ENCODE results near the gene VWC2L. TPM values are rescaled to one million over a fixed set of nuclear protein-coding genes. Genes with fewer than 3 reads are reported as not detected.

VWC2L gene
- 4.1 TPM for total RNA-seq

- no peak for FAIRE-seq
Measured at GRCh38 chr2:214410918-214411554, at the start of gene VWC2L. VWC2L (plus strand) TSS chr2:214411054; CDS start chr2:214414194, 3,140 bp downstream.

DNA sequence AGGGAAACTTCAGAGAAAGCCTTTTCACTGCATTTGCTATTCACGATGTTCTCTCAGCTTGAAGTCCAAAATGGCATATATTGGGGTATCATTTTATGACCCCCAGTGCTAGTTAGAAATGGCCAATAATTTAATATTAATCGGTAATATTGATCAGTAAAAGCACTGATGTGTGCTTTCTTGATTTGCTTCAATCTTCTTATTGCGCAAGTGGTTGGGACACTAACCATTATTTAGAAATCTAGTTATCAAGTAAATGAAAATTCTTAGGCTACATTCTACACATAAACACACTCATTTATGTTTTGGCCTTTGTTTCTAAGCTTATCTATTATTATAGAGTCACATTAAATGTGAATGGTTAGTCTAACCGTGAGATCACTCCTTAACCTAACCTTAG lies 49.7 kb upstream of the VWC2L start:
- DNase-seq (ENCODE audit: low spot score in 2 of 2) (no peak), FAIRE-seq (no peak)

More at GRCh38 chr2:214410918-214411554, at the start of gene VWC2L:
- peak; percentile 15 to 31 for DNase-seq (ENCODE audit: low spot score in 2 of 2)

- FAIRE-seq = no peak
- no peak for DNase-seq (ENCODE audit: low spot score in 2 of 2)
Measured at GRCh38 chr2:214365549-214365948, 45.3 kb upstream of the VWC2L start.

- FAIRE-seq (no peak), DNase-seq (ENCODE audit: low spot score in 2 of 2) (no peak)
Measured at GRCh38 chr2:214367171-214367570, 43.7 kb upstream of the VWC2L start.

GRCh38 chr2:214376618-214377285 lies 34.1 kb upstream of the VWC2L start:
- DNase-seq (ENCODE audit: low spot score in 2 of 2) (no peak), FAIRE-seq (no peak)

- DNase-seq (ENCODE audit: low spot score in 2 of 2) (no peak), FAIRE-seq (no peak)
Measured at GRCh38 chr2:214377286-214377624, 33.6 kb upstream of the VWC2L start.

DNA sequence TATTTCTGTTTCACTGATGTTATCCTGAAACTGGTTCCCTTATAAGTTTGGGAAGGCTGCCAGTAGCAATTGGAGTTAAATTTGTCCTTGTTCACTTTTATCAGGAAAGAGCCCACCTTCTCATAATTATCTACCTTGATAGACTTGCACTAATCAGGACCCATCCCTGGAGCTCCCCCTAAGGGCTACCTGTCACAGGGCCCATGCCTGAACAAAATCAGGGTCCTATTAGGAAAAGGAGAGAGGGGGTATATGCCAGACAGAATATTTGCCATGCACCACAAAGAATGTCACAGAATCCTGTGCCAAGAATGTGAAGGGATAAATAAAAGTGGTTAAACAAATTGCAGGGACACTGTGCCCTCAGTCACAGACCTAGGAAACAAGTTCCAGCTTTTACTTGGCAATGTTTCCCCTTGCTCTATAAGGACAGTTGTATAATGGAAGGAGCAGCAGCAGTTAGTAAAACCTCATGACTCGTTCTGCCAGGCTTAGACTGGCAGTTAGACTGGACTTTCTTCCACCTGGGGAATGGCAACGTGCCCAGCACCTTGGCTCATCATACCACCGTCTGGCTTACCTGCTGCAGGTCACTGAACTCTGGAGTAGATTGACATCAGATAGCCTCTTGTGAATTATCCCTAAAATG lies 32.3 kb upstream of the VWC2L start:
- FAIRE-seq = no peak
- no peak for DNase-seq (ENCODE audit: low spot score in 2 of 2)

- DNase-seq (ENCODE audit: low spot score in 2 of 2) = no peak
- FAIRE-seq = no peak
Measured at GRCh38 chr2:214379227-214379626, 31.6 kb upstream of the VWC2L start.

- DNase-seq (ENCODE audit: low spot score in 2 of 2) (no peak), FAIRE-seq (no peak)
Measured at GRCh38 chr2:214380681-214381080, 30.2 kb upstream of the VWC2L start.

GRCh38 chr2:214382229-214382628 lies 28.6 kb upstream of the VWC2L start:
- FAIRE-seq (no peak), DNase-seq (ENCODE audit: low spot score in 2 of 2) (no peak)

DNA sequence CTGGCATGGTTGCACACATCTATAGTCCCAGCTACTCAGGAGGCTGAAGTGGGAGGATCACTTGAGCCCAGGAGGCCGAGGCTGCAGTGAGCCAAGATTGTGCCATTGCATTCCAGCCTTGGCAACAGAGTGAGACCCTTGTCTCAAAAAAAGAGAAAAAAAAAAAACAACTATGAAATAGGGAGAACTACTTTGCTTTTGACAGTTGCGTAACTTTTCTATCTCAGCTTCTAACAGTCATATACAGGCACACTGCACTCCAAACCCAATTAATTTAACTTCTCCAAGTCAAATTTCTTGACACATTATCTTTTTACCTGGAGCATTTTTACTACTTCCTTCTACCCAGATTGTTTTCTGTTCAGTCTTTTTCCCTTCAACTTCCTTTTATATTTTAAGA lies 24.1 kb upstream of the VWC2L start:
- DNase-seq (ENCODE audit: low spot score in 2 of 2) = no peak
- no peak for FAIRE-seq

- DNase-seq (ENCODE audit: low spot score in 2 of 2) = no peak
- FAIRE-seq = no peak
Measured at GRCh38 chr2:214389334-214389733, 21.5 kb upstream of the VWC2L start.

DNA sequence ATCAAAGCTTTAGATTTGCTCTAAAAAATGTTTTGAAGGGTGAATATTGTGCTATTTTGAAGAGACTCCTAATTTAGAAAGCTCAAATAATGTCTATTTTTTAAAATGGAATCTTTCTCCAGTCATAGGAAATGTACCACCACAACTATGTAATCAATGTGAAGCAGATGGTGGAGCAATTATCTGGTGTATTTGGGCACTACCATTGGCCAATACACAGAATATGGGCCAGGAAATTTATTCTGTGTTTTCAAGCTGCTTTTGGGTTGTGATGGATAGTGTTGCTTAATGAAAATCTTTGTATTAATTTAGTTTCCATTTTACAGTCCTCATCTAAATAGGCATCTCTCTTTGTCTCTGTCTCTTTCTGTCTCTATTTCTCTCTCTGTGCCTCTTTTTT lies 17.1 kb upstream of the VWC2L start:
- FAIRE-seq (no peak), DNase-seq (ENCODE audit: low spot score in 2 of 2) (no peak)

DNA sequence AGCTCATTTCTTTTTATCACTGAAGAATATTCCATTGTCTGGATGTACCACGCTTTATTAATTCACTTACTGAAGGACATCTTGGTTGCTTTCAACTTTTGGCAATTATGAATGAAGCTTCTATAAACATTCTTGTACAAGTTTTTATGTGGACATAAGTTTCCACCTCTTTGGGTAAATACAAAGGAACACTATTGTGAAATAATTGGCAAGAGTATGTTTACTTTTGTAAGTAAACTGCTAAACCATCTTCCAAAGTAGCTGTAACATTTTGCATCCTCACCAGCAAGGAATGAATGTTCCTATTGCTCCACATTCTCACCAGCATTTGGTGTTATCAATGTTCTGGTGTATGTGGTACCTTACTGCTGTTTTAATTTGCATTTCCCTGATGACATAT lies 15.8 kb upstream of the VWC2L start:
- no peak for FAIRE-seq
- DNase-seq (ENCODE audit: low spot score in 2 of 2) = no peak

- DNase-seq (ENCODE audit: low spot score in 2 of 2) (no peak), FAIRE-seq (peak; percentile 42)
Measured at GRCh38 chr2:214401580-214401979, 9.3 kb upstream of the VWC2L start.

DNA sequence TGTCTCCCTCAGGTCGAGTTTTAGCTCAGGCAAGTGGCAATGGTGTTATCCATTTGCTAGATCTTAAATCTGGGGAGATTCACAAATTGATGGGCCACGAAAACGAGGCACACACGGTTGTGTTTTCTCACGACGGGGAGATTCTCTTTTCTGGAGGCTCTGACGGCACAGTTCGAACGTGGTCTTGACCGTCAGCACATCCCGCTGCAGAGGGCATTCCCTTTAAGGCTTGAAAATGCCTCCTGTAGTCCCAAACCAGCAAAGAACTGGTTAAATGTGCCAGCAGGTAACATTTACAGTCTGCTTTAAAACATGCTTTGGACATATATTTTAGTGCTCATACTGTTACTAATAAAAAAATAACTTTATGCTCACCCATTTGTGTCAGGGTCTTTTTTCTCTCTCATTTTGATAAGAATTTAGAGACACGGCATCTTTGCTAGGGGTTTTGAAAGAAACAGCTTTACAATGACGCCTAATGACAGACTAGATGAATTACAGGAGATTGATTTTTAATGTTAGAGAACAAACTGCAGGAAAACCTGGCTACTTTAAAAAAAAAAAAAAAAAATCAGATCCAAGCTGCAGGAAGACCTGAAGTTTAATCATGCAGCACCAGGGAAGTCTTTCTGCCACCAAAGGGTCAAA lies 602 bp upstream of the VWC2L start:
- FAIRE-seq (no peak), DNase-seq (ENCODE audit: low spot score in 2 of 2) (no peak)

DNA sequence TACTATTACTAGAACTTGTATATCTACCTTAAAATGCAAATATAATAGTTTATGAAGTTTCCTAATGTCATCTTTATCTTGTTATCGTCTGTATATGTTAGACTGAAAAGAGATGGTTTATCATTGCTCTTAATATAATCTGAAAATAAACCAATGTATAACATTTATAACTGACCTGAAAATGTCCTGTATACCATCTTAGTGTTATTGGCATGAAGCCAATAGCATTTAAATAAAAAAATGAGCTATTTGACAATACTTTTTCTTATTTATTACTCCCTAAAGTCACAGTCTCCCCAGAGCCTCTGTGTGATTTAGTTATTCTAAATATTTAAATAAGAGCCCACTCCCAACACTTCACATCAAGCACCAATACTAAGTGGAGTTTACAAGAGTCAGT lies 1.8 kb downstream of the VWC2L start:
- DNase-seq (ENCODE audit: low spot score in 2 of 2) (no peak), FAIRE-seq (no peak)

- no peak for DNase-seq (ENCODE audit: low spot score in 2 of 2)
- no peak for FAIRE-seq
Measured at GRCh38 chr2:214436470-214436869, 25.6 kb downstream of the VWC2L start.

- DNase-seq (ENCODE audit: low spot score in 2 of 2) (no peak), FAIRE-seq (no peak)
Measured at GRCh38 chr2:214450118-214450894, 39.5 kb downstream of the VWC2L start.

DNA sequence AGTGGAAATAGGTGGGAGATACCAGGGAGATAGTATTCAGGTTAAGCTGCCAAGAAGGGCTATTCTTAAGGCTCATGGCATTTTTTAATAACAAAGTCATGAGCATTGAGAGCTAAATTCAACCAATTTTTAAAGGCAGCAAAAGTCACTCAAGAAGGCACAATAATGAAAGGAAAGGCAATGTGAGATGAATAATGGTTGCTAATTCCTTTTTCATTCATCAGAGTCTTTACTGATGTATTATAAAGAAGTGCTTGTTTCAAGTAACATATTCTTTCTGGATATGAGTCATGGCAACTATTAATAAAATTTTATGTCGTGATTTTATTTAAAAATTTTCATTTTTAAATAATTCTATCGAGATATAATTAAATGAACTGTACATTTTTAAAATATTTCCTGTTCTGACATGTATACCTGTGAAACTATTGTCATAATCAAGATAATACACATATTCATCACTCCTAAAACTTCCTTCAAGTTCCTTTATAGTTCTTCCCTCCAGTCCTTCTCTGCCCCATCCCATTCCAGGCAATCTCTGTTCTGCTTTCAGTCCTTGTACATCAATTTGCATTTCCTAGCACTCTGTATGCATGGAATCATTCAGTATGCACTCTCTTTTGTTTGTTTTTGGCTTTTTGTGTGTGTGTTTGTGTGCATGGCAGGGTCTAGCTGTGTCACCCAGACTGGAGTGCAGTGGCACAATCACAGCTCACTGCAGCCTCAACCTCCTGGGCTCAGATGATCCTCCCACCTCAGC lies 40.8 kb downstream of the VWC2L start:
- FAIRE-seq (no peak), DNase-seq (ENCODE audit: low spot score in 2 of 2) (no peak)
